Activated CD4-positive, alpha-beta T cell treated with anti-CD3 and anti-CD28 coated beads, Interleukin-2, amount 10 ng/mL, durations not matched to agents 7 days and 5 days (primary cell): ENCODE data around the gene GADD45GIP1. TPM values are rescaled to one million over a fixed set of nuclear protein-coding genes. Genes with fewer than 3 reads are reported as not detected.

Experiments used
- CTCF ChIA-PET: fragments of 350-600 bp; sonication (Branson Sonifier 250); formaldehyde crosslinking; loops from one replicate; lab custom pipeline; 2021; ENCODE audit warnings: antibody characterized with exemption; lab: Charles Lee
- POLR2A ChIA-PET: fragments of 350-600 bp; sonication (Branson Sonifier 250); formaldehyde crosslinking; loops from one replicate; lab custom pipeline; 2021; ENCODE audit warnings: antibody characterized with exemption; lab: Charles Lee
- DNase-seq: peaks from one replicate; pipeline ENCODE4 v3.0.0-alpha.2; 2020
- H3K27ac Mint-ChIP-seq: one replicate; pipeline ENCODE4 v1.8.0; 2021; ENCODE audit warnings: mild to moderate bottlenecking, moderate library complexity, mixed read lengths
- H3K27me3 Mint-ChIP-seq: one replicate; pipeline ENCODE4 v1.8.0; 2021; ENCODE audit warnings: mixed read lengths
- H3K36me3 Mint-ChIP-seq: one replicate; pipeline ENCODE4 v1.8.0; 2021; ENCODE audit warnings: low read depth, mixed read lengths
- H3K4me1 Mint-ChIP-seq: one replicate; pipeline ENCODE4 v1.8.0; 2021; ENCODE audit warnings: mixed read lengths
- H3K4me3 Mint-ChIP-seq: one replicate; pipeline ENCODE4 v1.8.0; 2021; ENCODE audit warnings: mild to moderate bottlenecking, moderate library complexity, mixed read lengths
- H3K9me3 Mint-ChIP-seq: one replicate; pipeline ENCODE4 v1.8.0; 2021; ENCODE audit warnings: mixed read lengths
- total RNA-seq, 2 experiments: library from RNA; stranded (reverse); gene quantifications; one replicate each; pipeline ENCODE4 v1.2.3, GENCODE V29; 2021

GADD45GIP1 gene
- total RNA-seq, 2 experiments from 2014 or later: 14.9 to 16.5 TPM

DNA sequence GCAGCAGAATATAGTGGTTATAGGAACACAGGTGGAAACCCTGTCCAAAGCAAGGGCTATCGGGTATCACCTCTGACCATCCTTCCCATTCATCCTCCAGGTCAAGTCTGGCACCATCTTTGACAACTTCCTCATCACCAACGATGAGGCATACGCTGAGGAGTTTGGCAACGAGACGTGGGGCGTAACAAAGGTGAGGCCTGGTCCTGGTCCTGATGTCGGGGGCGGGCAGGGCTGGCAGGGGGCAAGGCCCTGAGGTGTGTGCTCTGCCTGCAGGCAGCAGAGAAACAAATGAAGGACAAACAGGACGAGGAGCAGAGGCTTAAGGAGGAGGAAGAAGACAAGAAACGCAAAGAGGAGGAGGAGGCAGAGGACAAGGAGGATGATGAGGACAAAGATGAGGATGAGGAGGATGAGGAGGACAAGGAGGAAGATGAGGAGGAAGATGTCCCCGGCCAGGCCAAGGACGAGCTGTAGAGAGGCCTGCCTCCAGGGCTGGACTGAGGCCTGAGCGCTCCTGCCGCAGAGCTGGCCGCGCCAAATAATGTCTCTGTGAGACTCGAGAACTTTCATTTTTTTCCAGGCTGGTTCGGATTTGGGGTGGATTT lies 13.5 kb downstream of the GADD45GIP1 start:
- H3K27me3 Mint-ChIP-seq: no peaks in the 10 kb centered on the region
- DNase-seq: no peak
- CTCF ChIA-PET: interaction anchor here (0.5 to 0.6 kb wide), 2 partner anchors 329 to 643 kb away, joined by 3 read pairs; no protein-coding TSS in a partner anchor
- no peaks in the 10 kb centered on the region for H3K9me3 Mint-ChIP-seq
- H3K4me3 Mint-ChIP-seq: peak overlapping the region; percentile 31
- POLR2A ChIA-PET: no interaction called here
- H3K27ac Mint-ChIP-seq: peak overlapping the region; percentile 42
- H3K36me3 Mint-ChIP-seq: peaks cover 73% of the 10 kb centered on the region
- H3K4me1 Mint-ChIP-seq: peaks cover 69% of the 10 kb centered on the region

DNA sequence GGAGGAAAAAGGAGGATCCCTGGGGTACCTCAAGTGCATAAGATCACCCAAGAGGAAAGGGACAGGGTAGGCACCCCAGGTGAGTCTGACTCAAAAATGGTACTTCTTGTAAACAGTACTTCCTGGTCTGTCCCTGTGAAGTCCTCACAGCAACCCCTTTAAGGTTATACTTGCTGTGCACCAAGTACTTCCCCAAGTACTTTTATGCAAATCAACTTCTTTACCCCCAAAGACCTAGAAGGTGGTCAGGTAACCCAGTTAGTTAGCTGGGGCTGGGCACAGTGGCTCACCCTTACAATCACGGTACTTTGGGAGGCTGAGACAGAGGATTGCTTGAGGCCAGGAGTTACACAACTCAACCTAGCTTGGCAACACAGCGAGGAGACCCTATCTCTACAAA lies 16.1 kb downstream of the GADD45GIP1 start:
- no peak for DNase-seq
- POLR2A ChIA-PET: no interaction called here
- H3K4me3 Mint-ChIP-seq: peak overlapping the region; percentile 100
- H3K36me3 Mint-ChIP-seq: peaks cover 61% of the 10 kb centered on the region
- CTCF ChIA-PET: interaction anchor here (0.6 kb wide), 1 partner anchor 609 kb away, joined by 3 read pairs; no protein-coding TSS in a partner anchor
- no peaks in the 10 kb centered on the region for H3K27me3 Mint-ChIP-seq
- no peaks in the 10 kb centered on the region for H3K9me3 Mint-ChIP-seq
- peak overlapping the region; percentile 77 for H3K27ac Mint-ChIP-seq
- H3K4me1 Mint-ChIP-seq: peaks cover 75% of the 10 kb centered on the region

DNA sequence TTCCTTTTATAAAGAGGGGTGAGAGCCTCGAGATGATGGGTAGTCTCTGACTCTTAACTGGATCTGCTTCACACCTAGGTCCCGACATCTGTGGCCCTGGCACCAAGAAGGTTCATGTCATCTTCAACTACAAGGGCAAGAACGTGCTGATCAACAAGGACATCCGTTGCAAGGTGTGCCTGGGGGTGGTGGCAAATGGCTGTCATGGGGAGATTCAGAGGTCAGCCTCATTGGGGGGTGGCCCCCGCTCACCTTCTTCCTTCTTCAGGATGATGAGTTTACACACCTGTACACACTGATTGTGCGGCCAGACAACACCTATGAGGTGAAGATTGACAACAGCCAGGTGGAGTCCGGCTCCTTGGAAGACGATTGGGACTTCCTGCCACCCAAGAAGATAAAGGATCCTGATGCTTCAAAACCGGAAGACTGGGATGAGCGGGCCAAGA lies 17.0 kb downstream of the GADD45GIP1 start:
- peaks cover 67% of the 10 kb centered on the region for H3K4me1 Mint-ChIP-seq
- no peaks in the 10 kb centered on the region for H3K9me3 Mint-ChIP-seq
- peaks cover 53% of the 10 kb centered on the region for H3K36me3 Mint-ChIP-seq
- ChIA-PET CTCF (no interaction called here), POLR2A (no interaction called here)
- H3K27me3 Mint-ChIP-seq: no peaks in the 10 kb centered on the region
- H3K4me3 Mint-ChIP-seq: peak overlapping the region; percentile 100
- DNase-seq: no peak
- peak overlapping the region; percentile 96 for H3K27ac Mint-ChIP-seq

DNA sequence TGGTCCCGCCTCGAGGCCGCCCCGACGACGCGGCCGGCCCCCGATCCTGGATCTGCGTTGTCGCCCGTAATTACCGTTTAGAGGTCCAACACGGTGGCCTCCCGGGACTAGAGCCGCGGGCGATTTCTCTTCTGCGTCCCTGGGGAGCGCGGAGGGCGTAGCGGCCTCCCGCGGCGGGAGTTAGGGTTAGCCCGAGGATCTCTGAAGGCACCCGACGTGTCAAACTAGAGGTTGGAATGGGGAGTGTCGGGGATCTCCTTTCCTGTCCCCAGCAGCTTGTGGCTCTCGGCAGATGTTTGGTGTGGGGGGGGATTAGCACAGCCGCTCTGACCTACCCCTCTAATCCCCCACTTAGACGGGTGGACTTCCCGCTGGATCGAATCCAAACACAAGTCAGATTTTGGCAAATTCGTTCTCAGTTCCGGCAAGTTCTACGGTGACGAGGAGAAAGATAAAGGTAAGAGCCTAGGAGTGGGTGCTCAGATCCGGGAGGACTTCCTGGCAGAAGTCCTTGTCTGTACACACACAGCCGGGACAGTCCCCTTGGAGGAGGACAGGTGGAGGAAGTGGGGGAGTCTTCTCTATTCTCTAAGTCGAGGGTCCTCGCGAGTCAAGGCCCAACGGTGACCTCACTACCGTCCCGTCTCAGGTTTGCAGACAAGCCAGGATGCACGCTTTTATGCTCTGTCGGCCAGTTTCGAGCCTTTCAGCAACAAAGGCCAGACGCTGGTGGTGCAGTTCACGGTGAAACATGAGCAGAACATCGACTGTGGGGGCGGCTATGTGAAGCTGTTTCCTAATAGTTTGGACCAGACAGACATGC lies 18.0 kb downstream of the GADD45GIP1 start:
- peak; percentile 36 for DNase-seq
- no peaks in the 10 kb centered on the region for H3K27me3 Mint-ChIP-seq
- H3K27ac Mint-ChIP-seq: peak overlapping the region; percentile 96
- peak overlapping the region; percentile 100 for H3K4me3 Mint-ChIP-seq
- ChIA-PET CTCF (interaction anchor here (0.6 kb wide), 1 partner anchor 66 kb away, joined by 3 read pairs; no protein-coding TSS in a partner anchor), POLR2A (interaction anchor here (1.5 kb wide), 1 partner anchor 54 kb away, joined by 5 read pairs; no protein-coding TSS in a partner anchor)
- H3K36me3 Mint-ChIP-seq: peaks cover 45% of the 10 kb centered on the region
- peaks cover 61% of the 10 kb centered on the region for H3K4me1 Mint-ChIP-seq
- no peaks in the 10 kb centered on the region for H3K9me3 Mint-ChIP-seq

DNA sequence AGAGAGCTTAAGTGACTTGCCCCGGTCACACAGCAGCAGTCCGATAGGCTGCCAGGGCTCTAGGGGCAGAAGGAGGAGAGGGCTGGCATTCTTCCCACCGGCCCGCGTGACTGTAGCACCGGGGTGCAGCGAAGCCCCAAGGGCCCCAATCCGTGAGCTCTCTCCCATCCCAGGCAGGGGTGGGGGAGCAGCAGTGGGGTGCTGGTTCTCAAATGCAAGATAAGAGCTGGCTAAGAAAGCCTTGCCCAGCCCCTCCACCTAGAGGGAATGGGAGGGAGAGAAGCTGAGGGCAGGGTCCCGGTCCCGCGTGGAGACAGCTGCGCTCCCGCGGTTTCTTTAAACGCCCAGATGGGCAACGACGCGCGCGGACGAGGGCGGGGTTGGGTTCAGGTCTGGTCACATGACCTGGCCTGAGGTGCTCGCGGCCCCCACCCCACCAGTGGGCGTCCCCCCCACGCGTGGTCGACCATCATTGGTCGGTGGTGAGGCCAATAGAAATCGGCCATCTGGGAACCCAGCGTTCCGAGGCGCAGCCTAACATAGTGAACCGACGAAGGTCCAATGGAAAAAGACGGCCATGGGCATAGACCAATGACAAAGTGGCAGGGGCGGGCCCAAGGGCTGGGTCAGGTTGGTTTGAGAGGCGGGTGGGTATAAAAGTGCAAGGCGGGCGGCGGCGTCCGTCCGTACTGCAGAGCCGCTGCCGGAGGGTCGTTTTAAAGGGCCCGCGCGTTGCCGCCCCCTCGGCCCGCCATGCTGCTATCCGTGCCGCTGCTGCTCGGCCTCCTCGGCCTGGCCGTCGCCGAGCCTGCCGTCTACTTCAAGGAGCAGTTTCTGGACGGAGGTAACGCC lies 18.9 kb downstream of the GADD45GIP1 start, which contains the start of gene CALR:
Gene CALR, plus strand, starts transcription at position 683 of the 852 bp plus-strand sequence. Its CDS starts 71 bp downstream, at position 754.
- CTCF ChIA-PET: interaction anchor here (0.6 to 1.6 kb wide), 9 partner anchors 10 to 156 kb away, joined by 3 to 6 read pairs (median 4); partner anchors contain the start of genes GCDH and SYCE2
- peak within 1 kb of the TSS; percentile 96 for H3K27ac Mint-ChIP-seq

DNA sequence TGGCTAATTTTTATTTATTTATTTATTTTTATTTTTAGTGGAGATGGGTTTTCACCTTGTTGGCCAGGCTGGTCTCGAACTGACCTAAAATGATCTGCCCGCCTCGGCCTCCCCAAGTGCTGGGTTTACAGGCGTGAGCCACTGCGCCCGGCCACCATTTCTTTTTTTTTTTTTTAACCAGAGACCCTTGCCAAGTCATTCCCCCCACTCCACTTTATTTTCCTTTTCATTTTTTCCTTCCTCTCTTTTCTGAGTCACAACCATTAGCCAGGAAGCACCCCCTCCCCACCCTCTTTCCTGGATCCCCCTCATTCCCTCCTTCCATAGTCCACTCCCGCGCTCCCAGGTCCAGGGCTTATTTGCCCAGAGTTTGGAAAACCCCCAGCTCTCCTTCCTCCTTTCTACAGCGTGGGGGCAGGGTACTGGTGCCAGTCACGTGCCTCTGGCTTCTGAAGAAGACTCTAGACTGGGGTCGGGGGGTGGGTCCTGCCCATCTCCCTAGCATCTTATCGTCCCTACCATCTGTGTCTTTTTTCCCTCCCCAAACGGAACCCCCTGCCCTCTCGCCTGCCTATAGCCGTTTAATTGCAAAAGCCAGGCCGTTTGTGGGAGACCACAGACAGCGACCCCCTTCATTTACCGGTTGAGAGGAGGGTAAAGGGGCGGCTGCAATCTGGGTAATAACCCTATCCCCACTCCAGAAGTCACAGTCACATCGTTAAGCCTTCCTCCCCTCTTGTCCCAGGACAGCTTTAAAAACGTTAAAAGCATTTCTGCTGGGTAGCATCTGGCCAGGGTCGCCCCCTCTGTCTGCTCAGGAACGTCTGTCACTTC lies 19.7 kb downstream of the GADD45GIP1 start:
- Mint-ChIP-seq H3K4me1 (peaks cover 63% of the 10 kb centered on the region), H3K27me3 (no peaks in the 10 kb centered on the region), H3K27ac (peak overlapping the region; percentile 96), H3K4me3 (peak overlapping the region; percentile 100), H3K36me3 (peaks cover 42% of the 10 kb centered on the region), H3K9me3 (no peaks in the 10 kb centered on the region)
- CTCF ChIA-PET: interaction anchor here (0.6 to 1.6 kb wide), 8 partner anchors 11 to 157 kb away, joined by 3 to 6 read pairs (median 4); partner anchors contain the start of genes GCDH and SYCE2
- POLR2A ChIA-PET: interaction anchor here (0.8 to 1.5 kb wide), 3 partner anchors 18 to 59 kb away, joined by 3 to 5 read pairs (median 4); partner anchors contain the start of gene SYCE2
- peak; percentile 20 for DNase-seq

More for the DNA sequence above, 18.9 kb downstream of the GADD45GIP1 start, which contains the start of gene CALR:
- peaks cover 59% of the 10 kb centered on the region for H3K4me1 Mint-ChIP-seq
- POLR2A ChIA-PET: interaction anchor here (0.8 to 1.5 kb wide), 3 partner anchors 19 to 60 kb away, joined by 3 to 5 read pairs (median 4); partner anchors contain the start of gene SYCE2
- peak within 1 kb of the TSS; percentile 100 for H3K4me3 Mint-ChIP-seq
- H3K36me3 Mint-ChIP-seq: peaks cover 40% of the 10 kb centered on the region
- H3K9me3 Mint-ChIP-seq: no peaks in the 10 kb centered on the region
- no peaks in the 10 kb centered on the region for H3K27me3 Mint-ChIP-seq
- peak; percentile 100 for DNase-seq

DNA sequence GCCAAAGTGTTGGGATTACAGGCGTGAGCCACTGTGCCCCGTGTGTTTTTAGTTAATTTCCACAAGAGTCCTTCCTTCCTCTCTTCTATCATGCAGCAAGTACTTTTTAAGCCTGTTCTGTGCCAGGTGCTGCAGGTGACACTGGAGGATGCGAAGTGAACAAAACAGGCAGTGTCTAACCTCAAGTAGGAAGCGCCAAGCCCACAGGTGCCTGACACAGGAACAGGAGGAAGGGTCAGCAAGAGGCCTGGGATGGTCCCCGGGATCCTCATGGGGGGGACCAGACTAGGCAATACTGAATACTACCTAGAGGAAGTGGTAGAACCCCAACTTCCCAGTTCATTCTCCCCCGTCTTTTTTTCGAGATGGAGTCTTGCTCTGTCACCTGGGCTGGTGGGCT lies 20.4 kb downstream of the GADD45GIP1 start:
- CTCF ChIA-PET: no interaction called here
- Mint-ChIP-seq H3K36me3 (peaks cover 42% of the 10 kb centered on the region), H3K27ac (peak overlapping the region; percentile 70), H3K4me3 (peak overlapping the region; percentile 15), H3K9me3 (no peaks in the 10 kb centered on the region), H3K4me1 (peaks cover 61% of the 10 kb centered on the region), H3K27me3 (no peaks in the 10 kb centered on the region)
- DNase-seq: no peak
- POLR2A ChIA-PET: no interaction called here

DNA sequence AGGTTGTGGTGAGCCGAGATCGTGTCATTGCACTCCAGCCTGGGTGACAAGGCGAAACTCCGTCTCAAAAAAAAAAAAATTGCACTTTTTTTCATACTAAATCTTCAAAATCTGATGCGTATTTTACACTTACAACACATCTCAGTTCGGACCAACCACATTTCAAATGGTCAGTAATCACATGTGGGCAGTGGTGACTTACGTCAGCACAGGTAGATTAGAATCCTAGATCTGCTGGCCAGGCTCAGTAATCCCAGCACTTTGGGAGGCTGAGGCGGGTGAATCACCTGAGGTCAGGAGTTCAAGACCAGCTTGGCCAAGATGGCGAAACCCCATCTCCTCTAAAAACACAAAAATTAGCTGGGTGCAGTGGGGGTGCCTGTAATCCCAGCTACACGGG lies 22.0 kb downstream of the GADD45GIP1 start:
- no peak for DNase-seq
- CTCF ChIA-PET: interaction anchor here (0.6 kb wide), 1 partner anchor 98 kb away, joined by 4 read pairs; no protein-coding TSS in a partner anchor

DNA sequence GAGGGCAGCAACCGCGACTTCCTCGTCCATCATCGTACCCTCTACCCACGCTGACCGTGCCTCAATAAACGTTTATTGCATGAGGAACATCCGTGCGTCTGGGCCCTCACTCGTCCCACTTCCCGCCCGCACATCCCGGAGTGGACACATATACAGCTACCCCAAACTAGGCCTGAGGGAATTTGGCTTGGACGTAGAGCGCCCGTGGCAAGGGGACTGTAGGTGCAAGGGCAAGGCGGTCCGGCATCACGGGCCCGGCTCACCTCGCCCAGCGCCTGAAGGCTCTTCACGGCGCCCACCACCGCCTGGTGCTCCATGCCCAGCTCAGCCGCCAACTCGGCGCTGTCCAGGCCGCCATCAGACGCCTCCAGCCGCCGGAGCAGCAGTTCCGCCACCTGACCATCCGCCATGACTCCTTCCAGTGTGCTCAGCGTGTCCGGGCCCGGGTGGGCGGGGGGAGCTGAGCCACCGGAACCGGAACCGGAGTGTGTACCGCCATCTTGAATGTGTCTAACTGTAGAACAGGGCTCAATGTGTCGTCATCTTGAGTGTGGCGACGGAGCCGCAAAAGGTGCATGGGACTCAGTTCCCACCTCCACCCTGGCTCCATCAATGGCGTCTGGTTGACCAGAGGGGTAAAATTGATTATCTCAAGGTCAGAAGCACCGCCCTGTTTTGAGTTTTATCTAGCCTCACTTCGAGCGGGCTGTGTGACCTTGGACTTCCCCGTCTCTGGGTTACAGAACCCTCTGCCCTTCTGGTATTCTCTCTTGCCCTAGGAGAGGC lies 23.5 kb downstream of the GADD45GIP1 start, which contains the start of gene FARSA:
Gene FARSA, minus strand, starts transcription at position 425 of the 786 bp plus-strand sequence. Its CDS starts 15 bp downstream, at position 410.
- Mint-ChIP-seq H3K27ac (peak within 1 kb of the TSS; percentile 89), H3K36me3 (peaks cover 28% of the 10 kb centered on the region), H3K27me3 (no peaks in the 10 kb centered on the region), H3K4me3 (peak within 1 kb of the TSS; percentile 96), H3K4me1 (peaks cover 46% of the 10 kb centered on the region), H3K9me3 (no peaks in the 10 kb centered on the region)
- CTCF ChIA-PET: interaction anchor here (1.3 to 2.2 kb wide), 4 partner anchors 9 to 49 kb away, joined by 3 to 7 read pairs (median 6); no protein-coding TSS in a partner anchor
- POLR2A ChIA-PET: no interaction called here
- DNase-seq: peak; percentile 92

More for the DNA sequence above, 22.0 kb downstream of the GADD45GIP1 start:
- Mint-ChIP-seq H3K27ac (no peak overlapping the region), H3K4me3 (no peak overlapping the region), H3K9me3 (no peaks in the 10 kb centered on the region), H3K27me3 (no peaks in the 10 kb centered on the region), H3K36me3 (peaks cover 36% of the 10 kb centered on the region), H3K4me1 (peaks cover 55% of the 10 kb centered on the region)
- POLR2A ChIA-PET: no interaction called here

DNA sequence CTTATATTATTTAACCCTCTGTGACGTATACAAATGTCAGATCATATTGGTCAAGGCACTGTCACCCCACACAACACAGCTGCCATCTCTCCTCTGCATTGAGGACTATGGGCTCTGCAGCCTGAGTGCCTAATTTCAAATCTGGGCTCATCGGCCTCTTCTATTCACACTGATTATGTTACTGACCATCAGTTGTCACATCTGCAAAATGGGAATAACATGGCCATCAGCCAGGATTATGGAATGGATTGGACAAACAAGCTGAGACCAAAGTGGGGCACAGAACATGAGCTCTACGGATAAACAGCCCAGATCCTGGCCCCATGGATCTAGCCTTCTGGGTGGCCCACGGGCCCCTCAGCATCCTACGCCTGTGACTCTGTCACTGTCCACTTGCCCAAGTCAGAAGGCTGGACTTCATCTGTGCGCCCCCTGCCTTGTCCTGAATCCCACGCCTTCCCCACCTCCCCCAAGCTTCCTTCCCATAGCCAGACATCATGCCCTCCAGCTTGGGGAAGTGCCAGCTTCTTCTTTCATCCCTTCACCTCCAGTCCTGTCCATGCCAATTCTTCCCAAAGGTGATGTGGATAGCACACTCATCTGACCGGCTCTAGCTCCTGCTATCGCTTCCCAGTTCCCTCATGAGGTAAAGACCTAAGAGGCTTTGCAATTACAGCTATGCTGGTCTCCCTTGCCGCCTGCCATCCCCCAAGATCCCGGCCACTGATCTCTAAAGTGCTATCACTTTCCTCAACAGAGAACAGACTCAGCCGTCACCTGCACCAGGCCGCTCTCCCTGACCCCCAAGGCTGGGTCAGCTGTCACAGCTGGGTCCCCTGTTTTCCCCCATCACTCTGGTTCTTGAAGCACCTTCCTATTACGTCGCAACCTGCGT lies 24.4 kb downstream of the GADD45GIP1 start:
- Mint-ChIP-seq H3K27ac (peak overlapping the region; percentile 89), H3K9me3 (no peaks in the 10 kb centered on the region), H3K36me3 (peaks cover 31% of the 10 kb centered on the region), H3K4me3 (peak overlapping the region; percentile 96), H3K27me3 (no peaks in the 10 kb centered on the region), H3K4me1 (peaks cover 41% of the 10 kb centered on the region)
- CTCF ChIA-PET: interaction anchor here (1.3 to 2.2 kb wide), 4 partner anchors 8 to 48 kb away, joined by 3 to 7 read pairs (median 6); no protein-coding TSS in a partner anchor
- POLR2A ChIA-PET: no interaction called here
- no peak for DNase-seq
